Upper lobe of right lung (tissue), 1 donor: ENCODE data around the gene SMKR1. TPM values are rescaled to one million over a fixed set of nuclear protein-coding genes. Genes with fewer than 3 reads are reported as not detected.

Source experiments
- ATAC-seq: fragments of 200-7000 bp; cut with Tn5 transposase; one replicate; pipeline ENCODE4 v1.9.1; 2020; ENCODE audit warnings: mild to moderate bottlenecking, moderate library complexity
- DNase-seq: peaks from one replicate; pipeline ENCODE4 v3.0.0-alpha.2; 2020
- H3K27ac ChIP-seq: fragments of 200-600 bp; one replicate; pipeline ENCODE4 v1.8.0; 2022
- H3K27me3 ChIP-seq: fragments of 200-600 bp; one replicate; pipeline ENCODE4 v1.8.0; 2022; ENCODE audit warnings: mild to moderate bottlenecking
- H3K36me3 ChIP-seq: fragments of 200-600 bp; one replicate; pipeline ENCODE4 v1.8.0; 2022
- H3K4me1 ChIP-seq: fragments of 200-600 bp; one replicate; pipeline ENCODE4 v1.8.0; 2022
- H3K4me3 ChIP-seq: fragments of 200-600 bp; one replicate; pipeline ENCODE4 v1.8.0; 2022; ENCODE audit warnings: mild to moderate bottlenecking
- H3K9me3 ChIP-seq: fragments of 200-600 bp; one replicate; pipeline ENCODE4 v1.8.0; 2022
- intact Hi-C: fragments of 100-400 bp; cut with DNase I; formaldehyde crosslinking; loops from one replicate; pipeline ENCODE4 v1.11.0; 2022
- total RNA-seq: library from RNA; stranded (reverse); fragmentation: NEBNext Ultra II Directional; extraction: Animal tissue kit (Norgen Biotek cat#: 25700); gene quantifications from one replicate; pipeline ENCODE4 v1.2.1, GENCODE V29; 2021
- TF ChIP-seq, protein P1 (sequence below): fragments of 200-600 bp; IDR thresholded peaks from one replicate; pipeline ENCODE4 v1.8.0; 2022; ENCODE audit warnings: antibody characterized with exemption
- donor health status: DM: no; HTN: yes; CAD: no; lungs with severe emphysema.

Gene SMKR1
- total RNA-seq, 1 donor from 2014 or later: not detected

DNA sequence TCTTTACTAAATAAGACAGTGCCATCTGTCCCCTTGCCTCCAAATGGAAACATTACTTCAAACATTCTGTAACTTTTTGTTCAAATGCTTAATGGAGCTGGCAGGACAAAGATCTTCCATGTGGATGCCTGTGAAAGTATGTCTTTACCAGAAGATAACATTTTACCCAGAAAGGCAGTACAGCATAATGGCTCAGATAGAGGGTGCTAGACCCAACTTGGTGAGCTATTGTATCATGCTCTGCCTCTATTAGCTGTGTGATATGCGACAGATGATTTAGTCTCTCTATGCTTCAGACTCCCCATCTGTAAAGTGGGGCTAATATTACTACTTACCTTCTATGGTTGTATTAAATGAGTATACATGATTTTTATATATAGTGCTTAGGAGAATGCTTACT is 8.8 kb upstream of the SMKR1 start:
- Histone ChIP-seq H3K36me3 (no peaks in the 10 kb centered on the region), H3K4me3 (no peak overlapping the region), H3K27ac (no peak overlapping the region), H3K4me1 (no peaks in the 10 kb centered on the region), H3K27me3 (no peaks in the 10 kb centered on the region), H3K9me3 (no peaks in the 10 kb centered on the region)
- intact Hi-C loops: no loop called here
- no peak for ATAC-seq
- DNase-seq: no peak
- TF ChIP-seq, protein P1, sequence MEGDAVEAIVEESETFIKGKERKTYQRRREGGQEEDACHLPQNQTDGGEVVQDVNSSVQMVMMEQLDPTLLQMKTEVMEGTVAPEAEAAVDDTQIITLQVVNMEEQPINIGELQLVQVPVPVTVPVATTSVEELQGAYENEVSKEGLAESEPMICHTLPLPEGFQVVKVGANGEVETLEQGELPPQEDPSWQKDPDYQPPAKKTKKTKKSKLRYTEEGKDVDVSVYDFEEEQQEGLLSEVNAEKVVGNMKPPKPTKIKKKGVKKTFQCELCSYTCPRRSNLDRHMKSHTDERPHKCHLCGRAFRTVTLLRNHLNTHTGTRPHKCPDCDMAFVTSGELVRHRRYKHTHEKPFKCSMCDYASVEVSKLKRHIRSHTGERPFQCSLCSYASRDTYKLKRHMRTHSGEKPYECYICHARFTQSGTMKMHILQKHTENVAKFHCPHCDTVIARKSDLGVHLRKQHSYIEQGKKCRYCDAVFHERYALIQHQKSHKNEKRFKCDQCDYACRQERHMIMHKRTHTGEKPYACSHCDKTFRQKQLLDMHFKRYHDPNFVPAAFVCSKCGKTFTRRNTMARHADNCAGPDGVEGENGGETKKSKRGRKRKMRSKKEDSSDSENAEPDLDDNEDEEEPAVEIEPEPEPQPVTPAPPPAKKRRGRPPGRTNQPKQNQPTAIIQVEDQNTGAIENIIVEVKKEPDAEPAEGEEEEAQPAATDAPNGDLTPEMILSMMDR: no peak

- TF ChIP-seq, protein P1: no peak
- DNase-seq: no peak
- Histone ChIP-seq H3K9me3 (no peaks in the 10 kb centered on the region), H3K27ac (no peak overlapping the region), H3K36me3 (no peaks in the 10 kb centered on the region), H3K4me3 (no peak overlapping the region), H3K4me1 (no peaks in the 10 kb centered on the region), H3K27me3 (no peaks in the 10 kb centered on the region)
- intact Hi-C loops: no loop called here
- no peak for ATAC-seq
These were observed 8.3 kb upstream of the SMKR1 start for GRCh38 chr7:129494041-129494440.

DNA sequence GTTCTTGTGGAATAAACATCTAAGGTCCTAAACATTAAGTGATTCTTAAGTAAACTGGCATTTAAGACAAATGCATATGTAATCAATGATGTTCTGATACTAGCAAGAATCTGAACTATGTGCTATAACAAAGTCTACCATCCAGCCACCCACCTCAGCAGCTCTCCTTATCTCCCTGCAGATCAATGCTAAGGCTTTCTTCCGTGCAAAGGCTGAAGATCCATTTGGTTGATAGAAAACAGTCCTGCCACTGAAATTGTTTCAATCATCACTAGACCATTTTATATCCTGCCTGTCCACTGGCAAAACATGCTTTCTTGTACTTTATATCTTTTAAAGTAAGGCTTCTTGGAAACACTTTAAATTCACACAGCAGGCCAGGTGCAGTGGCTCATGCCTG is 6.3 kb upstream of the SMKR1 start:
- ATAC-seq: no peak
- TF ChIP-seq, protein P1: no peak
- Histone ChIP-seq H3K27ac (no peak overlapping the region), H3K4me1 (no peaks in the 10 kb centered on the region), H3K27me3 (no peaks in the 10 kb centered on the region), H3K36me3 (no peaks in the 10 kb centered on the region), H3K4me3 (no peak overlapping the region), H3K9me3 (no peaks in the 10 kb centered on the region)
- DNase-seq: no peak
- intact Hi-C loops: no loop called here

- TF ChIP-seq, protein P1: no peak
- no peak overlapping the region for H3K4me3 ChIP-seq
- peaks cover 1% of the 10 kb centered on the region for H3K4me1 ChIP-seq
- no peak overlapping the region for H3K27ac ChIP-seq
- DNase-seq (no peak), ATAC-seq (no peak)
- H3K9me3 ChIP-seq: no peaks in the 10 kb centered on the region
- H3K27me3 ChIP-seq: no peaks in the 10 kb centered on the region
- H3K36me3 ChIP-seq: no peaks in the 10 kb centered on the region
- intact Hi-C loops: no loop called here
These were observed 5.7 kb upstream of the SMKR1 start for GRCh38 chr7:129496653-129497052.

GRCh38 chr7:129497156-129497555 is 5.2 kb upstream of the SMKR1 start:
- Histone ChIP-seq H3K4me1 (peaks cover 4% of the 10 kb centered on the region), H3K9me3 (no peaks in the 10 kb centered on the region), H3K27ac (no peak overlapping the region), H3K4me3 (no peak overlapping the region), H3K27me3 (no peaks in the 10 kb centered on the region), H3K36me3 (no peaks in the 10 kb centered on the region)
- DNase-seq (no peak), ATAC-seq (no peak)
- TF ChIP-seq, protein P1: no peak
- intact Hi-C loops: no loop called here

DNA sequence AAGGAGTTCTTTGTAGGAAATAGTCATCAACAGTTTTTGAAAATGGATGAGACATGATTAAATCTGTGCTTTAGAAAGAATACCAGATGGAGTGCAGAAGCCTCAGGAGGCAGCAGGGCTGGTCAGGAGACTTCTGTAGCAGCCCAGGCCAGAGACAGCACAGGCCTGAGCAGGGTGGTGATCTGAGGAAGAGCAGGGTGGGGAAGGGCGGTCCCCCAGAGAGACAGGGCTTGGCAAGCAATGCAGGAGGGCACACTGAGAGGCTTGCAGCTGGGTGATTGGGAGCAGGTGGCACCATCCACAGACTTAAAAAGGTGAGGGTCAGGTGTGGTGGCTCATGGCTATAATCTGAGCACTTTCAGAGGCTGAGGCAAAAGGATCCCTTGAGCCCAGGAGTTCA is 4.3 kb upstream of the SMKR1 start:
- TF ChIP-seq, protein P1: no peak
- no peaks in the 10 kb centered on the region for H3K9me3 ChIP-seq
- no peak for ATAC-seq
- H3K4me3 ChIP-seq: no peak overlapping the region
- no peaks in the 10 kb centered on the region for H3K36me3 ChIP-seq
- no peaks in the 10 kb centered on the region for H3K27me3 ChIP-seq
- intact Hi-C loops: no loop called here
- DNase-seq: no peak
- H3K27ac ChIP-seq: no peak overlapping the region
- H3K4me1 ChIP-seq: peaks cover 4% of the 10 kb centered on the region
